A204.1 (cell line): ENCODE measurements around the gene CHD2.
"Not testable (repeated sequence)": the region's sequence is repeated elsewhere in the genome, so short reads cannot be mapped to it uniquely, and the experiment has no call there.

Experiments
- FAIRE-seq: peaks from 2 replicates; lab custom pipeline; 2012; peaks lifted over from hg19 to GRCh38; lab: Jason Lieb, UNC

CHD2 gene

DNA sequence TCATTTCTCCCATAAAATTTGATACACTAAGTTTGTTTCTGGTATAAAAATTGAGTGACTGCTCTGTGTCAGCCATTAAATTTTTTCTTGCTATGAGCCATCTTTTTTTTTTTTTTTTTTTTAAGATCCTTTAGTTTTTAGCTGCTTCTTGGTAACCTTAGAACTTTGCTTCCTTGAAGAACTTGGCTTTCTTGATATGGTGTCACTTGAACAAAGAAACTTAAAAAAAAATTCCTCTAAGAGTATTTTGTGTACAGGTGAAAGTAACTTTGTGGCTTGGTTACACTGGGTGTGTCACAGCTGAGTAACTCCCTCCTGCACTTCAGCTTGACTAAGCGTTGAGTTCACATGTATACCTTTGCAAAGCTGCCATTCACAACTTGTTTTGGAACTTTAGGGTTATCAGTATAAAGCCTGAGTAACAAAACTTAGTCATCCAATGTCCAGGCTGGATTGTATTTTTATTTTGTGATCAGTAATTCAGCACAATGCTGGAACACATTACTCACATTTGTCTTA, 6.5 kb downstream of the CHD2 start:
- FAIRE-seq, result no peak

DNA sequence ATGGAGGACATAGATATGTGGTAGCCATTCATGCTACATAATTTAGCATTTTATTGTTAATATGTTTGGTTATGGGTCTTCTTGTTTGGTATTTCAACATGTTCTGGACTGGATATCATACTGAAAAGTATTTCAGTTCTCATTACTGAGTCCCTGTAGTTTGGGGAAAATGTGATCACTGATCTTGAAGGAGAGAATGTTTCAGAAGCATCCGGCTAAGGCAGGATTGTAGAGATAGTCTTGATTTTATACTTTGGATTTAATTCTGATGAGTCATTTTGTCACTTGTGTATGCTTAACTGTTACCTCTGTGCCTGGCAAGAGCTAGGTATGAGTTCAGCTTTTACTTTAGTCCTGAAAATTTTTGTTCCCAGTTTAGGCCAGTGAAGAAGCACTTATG, 7.1 kb downstream of the CHD2 start:
- no peak for FAIRE-seq

DNA sequence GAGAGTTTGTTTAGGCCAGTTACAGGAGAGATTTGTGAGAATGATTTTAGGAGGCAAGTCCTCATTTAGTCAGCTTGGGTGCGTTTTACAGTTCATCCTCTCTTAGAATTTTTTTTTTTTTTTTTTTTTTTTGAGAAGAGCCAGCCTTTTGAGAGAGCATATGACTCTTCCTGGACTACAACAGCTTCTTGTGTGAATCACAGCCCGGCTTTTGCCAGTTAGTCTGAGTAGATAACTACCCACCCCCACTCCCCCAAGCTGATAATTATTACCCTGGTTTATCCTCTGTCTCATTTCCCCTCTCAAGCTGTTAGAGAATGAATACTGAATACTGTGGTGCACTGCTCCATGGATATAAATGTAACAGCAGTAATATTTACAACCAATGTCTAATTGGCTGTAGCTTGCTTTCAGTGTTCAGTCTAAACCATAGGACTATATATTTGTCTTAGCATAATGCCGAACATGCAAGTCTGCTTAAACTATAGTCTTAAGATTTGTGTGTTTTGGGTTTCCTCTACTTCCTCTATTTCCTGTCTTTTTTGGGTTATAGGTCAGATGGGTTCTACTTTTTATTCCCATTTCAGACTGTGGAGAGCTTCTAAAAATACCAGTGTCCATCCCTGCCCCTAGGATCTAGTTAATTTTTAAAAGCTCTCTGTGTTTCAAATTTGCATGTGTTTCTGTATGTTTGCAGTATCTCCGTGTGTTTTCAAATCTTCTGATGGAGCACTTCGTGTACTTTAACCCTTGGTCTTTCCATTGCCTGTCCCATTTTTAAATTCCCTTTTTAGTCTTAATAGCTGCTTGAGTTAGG, 8.0 kb downstream of the CHD2 start:
- FAIRE-seq, result no peak

DNA sequence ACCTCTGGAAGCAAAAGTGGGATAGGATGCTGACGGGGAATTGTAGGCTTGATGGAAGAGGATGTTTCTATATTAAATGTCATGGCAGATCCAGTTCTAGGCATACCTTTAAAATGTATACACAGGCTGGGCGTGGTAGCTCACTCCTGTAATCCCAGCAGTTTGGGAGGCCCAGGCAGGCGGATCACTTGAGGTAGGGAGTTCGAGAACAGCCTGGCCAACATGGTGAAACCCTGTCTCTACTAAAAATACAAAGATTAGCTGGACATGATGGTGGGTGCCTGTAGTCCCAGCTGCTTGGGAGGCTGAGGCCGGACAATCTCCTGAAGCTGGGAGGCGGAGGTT, 8.6 kb downstream of the CHD2 start:
- no peak for FAIRE-seq

DNA sequence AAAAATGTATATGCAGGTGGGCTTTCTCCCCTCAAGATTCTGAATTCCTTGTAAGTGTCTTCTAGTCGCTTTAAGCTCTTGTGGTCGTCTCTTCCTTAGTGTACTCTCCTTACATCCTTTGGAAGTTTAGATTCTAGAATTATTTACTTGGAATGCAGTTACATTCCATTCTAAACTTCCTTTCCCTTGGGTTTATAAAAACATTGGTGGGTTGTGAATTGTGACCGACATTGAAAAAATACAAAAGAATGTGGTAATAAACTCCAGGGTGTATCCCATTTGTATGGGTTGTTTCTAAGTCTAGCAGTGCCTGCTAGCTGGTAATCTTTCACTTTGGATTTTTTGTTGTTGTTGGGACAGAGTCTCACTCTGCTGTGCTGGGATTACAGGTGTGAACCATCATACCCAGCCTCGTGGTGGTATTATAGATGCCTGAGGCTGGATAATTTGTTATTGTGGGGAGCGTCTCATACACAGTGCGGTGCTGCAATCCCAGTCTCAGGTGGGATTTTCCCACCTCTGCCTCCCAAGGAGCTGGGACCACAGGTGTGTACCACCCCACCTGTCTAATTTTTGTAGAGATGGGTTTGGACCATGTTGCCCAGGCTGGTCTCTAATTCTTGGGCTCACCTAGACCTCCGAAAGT, 9.1 kb downstream of the CHD2 start:
- no peak for FAIRE-seq

DNA sequence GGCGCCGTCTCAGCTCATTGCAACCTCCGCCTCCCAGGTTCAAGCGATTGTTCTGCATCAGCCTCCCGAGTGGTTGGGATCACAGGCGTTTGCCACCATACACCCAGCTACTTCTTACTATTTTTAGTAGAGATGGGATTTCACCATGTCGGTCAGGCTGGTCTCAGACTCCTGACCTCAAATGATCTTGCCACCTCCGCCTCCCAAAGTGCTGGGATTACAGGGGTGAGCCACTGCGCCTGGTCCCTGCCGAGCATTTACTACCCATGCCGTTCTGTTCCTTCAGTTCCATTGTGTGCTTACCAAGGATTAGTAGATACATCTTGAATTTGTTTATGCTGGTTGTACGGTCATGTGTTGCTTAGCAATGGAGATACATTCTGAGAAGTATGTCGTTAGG, 10.3 kb downstream of the CHD2 start:
- no peak for FAIRE-seq

DNA sequence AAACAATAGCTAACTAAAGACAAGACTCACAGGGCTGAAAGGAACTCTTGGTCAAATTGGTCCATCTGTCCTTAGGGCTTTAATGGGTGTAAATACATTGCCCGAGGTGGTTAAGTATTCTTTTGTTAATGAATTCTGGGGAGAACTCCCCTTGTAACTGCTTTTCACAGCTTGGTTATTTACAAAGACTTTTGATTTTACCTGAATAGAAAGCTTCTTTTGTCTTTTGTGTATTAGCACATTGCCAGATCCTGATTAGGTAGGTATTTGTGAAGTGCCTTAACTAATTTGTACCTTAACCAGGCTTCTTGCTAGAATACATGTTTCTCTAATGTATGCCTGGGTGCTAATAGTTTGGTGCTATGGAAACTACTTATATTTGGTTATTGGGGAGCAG, 14.0 kb downstream of the CHD2 start:
- FAIRE-seq, result no peak

DNA sequence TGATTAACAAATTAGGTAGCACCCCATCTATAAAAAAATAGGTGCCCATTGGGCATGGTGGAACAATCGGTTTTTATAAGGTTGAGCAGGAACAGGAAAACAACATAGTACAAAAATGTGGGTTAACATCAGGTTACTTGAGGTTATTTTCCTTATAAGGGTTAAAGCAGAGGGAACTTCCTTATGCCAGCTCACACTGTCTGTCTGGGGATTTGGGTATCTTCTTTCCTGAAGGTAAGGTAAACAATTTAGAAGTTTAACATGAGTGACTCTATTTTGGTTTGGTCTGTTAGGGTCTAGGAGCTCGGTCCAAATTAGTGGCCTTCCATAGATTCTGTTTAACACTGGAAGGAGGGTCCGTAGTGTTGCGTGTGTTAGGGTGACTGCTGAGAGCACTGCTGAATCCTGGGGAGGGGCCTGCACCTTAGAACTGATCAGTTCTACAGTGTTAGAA, 14.7 kb downstream of the CHD2 start:
- no peak for FAIRE-seq

DNA sequence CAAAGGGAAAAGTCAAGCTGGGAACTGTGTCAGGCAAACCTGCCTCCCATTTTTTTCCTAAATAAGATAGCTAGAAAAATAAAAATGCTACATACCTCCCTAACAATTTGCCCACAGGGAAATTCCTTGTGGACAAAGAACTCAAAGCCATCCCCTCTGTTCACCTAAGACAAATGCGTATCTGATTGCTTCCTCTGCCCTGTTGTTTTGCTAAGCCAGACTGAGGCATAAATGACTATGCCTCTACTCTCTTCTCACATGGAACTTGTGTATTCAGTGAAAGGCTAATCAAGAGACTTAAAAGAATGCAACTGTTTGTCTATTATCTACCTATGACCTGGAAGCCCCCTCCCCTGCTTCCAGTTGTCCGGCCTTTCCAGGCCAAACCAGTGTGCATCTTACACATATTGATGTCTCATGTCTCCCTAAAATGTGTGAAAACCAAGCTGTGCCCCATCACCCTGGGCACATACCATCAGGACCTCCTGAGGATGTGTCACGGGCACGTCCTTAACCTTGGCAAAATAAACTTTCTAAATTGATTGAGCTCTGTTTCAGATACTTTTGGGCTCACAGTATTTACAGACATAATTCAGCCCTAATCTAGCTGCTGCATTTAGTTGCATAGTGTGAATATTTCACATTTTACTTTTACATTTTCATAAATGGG, 15.8 kb downstream of the CHD2 start:
- FAIRE-seq, result no peak

DNA sequence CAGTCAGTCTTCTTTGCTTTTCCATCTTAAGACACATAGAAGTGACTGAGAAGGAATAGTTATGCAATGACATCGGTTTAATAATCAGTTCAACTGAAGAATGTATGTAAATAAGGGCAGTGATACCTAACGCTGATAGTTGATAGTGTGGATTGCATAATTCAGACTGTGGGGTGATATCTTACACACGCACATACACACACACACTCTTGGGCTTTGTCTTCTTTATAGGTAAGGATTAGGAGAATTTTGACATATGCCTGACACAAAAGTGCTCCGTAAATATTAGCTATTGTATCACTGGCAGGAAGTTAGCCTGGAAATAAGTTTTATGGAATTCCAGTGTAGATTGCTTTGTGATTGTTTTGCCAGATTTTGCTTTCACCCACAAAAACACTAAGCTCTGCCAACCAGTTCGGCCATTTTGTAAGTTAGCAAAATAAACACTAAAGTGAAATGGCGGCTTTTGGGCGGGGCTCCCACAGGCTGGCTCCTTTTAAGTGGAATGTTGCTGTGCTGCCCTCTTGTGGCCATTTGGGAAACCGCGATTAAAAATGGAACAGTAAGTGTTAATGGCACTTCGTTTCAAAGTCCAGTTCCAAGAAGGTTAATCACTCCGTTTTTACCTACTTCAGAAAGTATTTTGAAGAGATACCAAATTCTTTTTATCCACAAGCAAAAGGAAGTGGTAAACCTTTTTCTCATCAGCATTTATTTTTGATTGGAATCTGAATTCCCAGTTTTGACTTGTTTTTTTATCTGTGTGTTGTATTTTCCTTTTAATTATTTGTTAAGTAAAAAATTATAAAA, 17.7 kb downstream of the CHD2 start:
- FAIRE-seq, result peak; percentile 96

DNA sequence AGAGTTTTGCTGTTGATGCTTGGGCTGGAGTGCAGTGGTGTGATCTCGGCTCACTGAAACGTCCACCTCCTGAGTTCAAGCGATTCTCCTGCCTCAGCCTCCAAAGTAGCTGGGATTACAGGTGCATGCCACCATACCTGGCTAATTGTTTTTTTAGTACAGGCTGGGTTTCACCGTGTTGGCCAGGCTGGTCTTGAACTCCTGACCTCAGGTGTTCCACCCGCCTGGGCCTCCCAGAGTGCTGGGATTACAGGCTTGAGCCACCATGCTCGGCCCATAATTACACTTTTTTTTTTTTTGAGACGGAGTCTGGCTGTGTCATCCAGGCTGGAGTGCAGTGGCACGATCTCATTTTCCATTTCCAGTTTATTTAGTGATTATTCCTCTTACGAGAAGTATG, 18.8 kb downstream of the CHD2 start:
- not testable (repeated sequence) for FAIRE-seq

DNA sequence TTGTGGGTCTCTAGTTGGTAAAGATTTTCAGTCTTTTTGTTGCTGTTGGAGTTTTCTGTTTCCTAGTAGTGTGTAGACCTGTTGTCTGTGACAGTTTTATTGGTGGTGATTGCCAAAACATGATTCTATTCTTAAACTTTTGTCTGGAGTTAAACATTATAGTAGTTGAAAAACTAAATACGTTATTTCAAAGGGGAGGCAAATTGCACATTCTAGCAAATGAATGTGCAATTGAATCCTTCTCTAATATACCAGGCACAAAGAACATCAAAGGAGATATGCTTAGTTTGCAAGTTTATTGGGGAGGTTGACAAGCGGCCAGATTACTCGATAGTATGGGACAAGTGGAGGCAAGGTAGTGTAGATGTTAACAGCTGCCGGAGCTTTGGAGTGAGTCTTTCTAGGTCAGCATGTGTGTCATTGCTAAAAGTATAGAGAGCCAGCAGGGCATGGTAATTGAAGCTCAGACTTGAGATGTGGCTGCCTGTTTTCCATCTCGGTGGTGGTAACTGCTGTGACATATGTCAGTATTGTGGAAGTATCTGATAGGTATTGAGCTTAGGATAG, 20.6 kb downstream of the CHD2 start:
- no peak for FAIRE-seq

DNA sequence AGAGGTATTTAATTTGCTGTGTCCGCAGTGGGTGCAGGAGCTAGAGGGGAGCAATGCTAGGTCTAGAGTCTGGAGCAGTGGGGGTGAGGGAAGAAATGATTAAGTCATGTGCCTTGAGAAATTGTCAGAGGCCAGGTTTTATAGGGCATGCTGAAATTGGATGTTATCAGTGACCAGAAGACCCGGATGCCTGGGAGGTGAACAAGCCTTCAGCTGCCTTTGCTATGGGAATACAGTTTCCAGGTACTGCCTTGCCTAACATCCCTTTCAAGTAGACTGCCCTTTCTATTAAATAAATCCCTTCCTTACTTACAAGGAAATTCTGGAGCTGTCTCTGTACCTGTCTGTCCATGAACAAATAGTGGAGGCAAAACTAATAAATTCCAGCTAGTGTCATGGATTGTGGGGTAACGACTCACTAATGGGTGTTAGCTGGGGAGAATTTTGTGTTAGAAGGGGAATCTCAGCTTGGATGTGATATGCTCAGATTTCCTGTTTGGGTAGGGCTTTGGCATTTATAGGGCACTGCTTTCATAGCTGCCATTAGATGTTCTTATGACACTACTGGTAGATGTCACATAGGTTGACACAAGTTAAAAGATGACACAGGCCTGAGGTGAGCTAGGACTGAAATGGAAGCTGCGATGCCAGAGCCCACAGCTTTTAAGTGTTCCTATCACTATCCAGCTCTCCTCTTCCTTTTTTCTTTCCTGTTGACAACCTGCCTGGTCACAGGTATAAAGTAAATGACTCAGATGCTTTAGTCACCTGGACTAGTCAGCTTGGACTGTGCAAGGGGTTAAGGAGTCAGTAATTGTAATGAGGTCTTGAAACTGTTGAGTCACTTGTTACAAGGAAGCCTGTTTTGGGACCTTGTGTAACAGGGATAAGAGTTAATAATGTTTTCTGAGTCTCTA, 21.3 kb downstream of the CHD2 start:
- FAIRE-seq, result no peak

DNA sequence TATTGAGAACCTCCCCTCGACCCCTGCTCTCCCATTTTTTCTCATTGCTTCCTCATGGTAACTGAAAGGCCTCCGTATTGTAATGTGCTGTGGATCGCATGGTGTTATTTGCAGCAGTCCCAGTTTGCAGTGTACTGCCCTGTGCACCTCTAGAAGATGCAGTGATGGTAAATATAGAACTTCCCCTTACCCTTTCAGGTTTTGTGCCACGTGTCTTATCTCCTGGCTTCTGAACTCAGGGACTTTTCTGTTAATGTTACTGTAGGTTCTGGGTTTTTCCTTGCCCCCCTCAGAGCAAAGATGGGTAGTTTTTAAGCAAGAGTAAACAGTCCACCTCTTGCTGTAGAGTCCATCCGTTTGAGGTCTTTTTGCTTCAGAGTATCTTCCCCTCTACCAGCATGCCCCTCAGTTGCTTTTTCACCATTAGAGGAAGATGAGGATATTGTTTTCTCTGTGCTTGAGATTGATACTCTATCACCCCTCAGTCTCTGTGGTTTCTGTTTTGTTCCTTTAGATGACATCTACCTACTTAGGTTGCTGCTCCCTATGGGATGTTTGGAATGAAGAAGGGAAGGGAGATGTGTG, 22.4 kb downstream of the CHD2 start:
- no peak for FAIRE-seq

DNA sequence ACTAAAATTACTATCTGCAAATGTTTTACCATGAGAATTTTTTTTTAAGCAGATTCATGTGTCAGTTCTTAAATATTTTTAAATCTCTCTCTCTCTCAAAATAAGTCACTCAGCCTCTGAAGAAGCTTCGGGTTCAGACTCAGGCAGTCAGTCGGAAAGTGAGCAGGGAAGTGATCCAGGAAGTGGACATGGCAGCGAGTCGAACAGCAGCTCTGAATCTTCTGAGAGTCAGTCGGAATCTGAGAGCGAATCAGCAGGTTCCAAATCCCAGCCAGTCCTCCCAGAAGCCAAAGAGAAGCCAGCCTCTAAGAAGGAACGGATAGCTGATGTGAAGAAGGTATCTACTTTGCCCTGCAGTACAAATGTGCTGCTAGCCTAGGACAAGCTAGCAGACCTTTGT, 24.1 kb downstream of the CHD2 start:
- no peak for FAIRE-seq

DNA sequence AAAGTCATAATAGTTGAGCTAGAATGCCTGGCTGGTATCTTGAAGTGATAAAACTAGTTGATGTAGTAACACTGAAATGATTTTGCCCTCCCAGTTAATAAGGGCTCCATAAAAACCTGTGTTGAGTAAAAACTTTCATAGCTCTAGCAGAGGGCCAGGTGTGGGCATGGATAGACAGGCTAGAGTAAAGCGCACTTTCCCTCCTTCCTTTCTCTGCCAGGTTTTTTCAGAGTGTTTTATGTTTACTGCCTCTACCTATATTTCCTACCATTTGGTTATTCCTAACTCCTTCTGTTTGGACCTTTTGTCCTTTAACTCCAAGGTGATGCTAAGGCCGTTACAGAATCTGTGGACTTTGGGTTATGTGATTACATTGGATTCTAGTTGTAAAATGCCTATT, 25.3 kb downstream of the CHD2 start:
- no peak for FAIRE-seq

DNA sequence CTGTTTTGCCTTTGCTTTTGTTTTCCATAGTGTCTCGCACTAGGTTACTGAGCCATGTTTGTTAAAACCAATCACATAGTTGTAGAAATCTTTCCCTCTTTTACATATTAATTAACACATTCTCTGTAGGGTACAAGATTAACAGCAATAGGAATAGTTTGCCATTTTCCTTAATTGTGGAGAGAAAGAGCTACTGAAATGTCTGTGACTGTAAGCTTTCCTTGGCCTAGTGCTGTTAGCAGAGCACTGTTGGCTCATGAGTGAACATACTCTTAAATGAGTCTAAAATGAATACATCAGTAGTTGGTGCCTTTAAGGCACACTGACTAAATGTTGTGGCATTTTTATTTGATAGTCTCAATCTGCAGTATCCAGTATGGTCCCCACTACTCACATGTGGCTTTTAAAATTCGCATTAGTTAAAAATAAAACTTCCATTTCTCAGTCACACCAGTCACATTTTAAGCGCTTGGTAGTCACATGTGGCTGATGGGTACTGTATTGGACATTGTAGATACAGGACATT, 28.2 kb downstream of the CHD2 start:
- FAIRE-seq, result no peak

DNA sequence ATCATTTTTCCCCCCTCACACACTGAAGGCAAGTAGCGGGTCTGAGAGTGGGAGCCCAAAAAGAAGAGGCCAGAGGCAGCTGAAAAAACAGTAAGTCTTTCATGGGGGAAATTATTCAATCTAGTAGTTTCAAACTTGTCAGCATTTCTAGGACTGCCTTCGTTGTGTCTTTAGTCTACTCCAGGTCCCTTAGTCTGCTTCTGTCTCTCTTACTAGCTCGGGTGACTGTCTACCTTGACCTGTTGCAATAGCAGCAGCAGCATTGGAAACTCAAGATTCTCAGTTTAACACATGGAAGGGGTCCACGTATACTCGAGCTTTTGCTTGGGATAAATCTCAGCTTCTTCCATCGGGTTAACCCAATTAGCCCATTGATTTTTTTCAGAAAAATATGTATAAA, 28.9 kb downstream of the CHD2 start:
- FAIRE-seq, result no peak

DNA sequence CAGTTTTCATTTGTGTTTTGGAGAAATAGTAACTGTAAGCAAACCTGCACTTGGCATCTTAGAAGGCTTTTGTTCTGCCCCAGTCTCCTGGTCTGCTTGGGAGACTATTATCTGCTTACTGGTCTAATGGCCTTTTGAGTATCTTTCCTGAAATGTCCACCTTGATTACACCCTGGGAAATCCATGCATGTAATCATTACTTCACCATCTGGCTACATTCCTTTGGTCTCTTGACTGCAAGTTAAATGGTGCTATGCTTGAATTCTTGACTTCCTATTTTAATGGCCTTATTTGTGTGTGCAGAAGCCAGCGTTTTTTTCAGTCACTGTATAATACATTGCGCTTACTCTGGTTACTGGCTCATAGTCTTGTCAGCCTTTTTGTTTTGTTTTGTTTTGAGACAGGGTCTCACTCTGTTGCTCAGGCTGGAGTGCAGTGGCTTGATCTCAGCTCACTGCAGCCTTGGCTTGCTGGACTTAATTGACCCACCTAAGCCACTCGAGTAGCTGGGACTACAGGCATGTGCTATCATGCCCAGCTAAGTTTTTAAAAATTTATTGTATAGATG, 30.0 kb downstream of the CHD2 start:
- FAIRE-seq, result no peak

DNA sequence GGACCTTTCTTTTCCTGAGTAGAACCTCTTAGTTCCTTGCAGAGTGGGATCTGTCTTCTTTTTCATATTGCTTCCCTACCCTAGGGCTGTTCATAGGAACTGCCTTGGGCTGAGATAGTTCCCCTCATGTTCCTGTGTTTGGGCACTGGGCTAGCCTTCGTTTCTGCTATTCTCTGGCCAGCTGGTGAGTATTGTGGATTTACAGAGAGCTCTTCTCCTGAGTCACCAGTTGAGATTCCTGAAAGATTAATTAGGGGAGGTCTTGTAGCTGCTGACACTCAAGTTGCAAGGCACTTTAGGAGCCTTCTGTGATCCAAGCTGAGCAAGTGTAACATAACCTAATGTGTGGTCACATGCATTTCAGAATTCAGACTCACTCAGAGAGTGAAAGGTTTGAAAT, 30.7 kb downstream of the CHD2 start:
- no peak for FAIRE-seq
